Suprapubic skin (tissue), 4 donors: Measurements from ENCODE around the gene DSPP. TPM values are rescaled to one million over a fixed set of nuclear protein-coding genes. Genes with fewer than 3 reads are reported as not detected.

Experiments
- DNase-seq, 2 donors: peaks; one replicate each; pipeline ENCODE4 v3.0.0-alpha.2; 2019; ENCODE audit warnings: low spot score in 2 of 2
- H3K27ac ChIP-seq: fragments of 200-600 bp; sonication (generic); one replicate; pipeline ENCODE4 v1.5.1; 2019
- H3K27me3 ChIP-seq: fragments of 200-600 bp; sonication (generic); one replicate; pipeline ENCODE4 v1.5.1; 2019
- H3K36me3 ChIP-seq: fragments of 200-600 bp; sonication (generic); one replicate; pipeline ENCODE4 v1.5.1; 2019
- H3K4me1 ChIP-seq: fragments of 200-600 bp; sonication (generic); one replicate; pipeline ENCODE4 v1.5.1; 2019
- H3K4me3 ChIP-seq: fragments of 200-600 bp; sonication (generic); one replicate; pipeline ENCODE4 v1.5.1; 2019; ENCODE audit warnings: mild to moderate bottlenecking
- H3K9me3 ChIP-seq: fragments of 200-600 bp; sonication (generic); one replicate; pipeline ENCODE4 v1.5.1; 2019
- CTCF ChIP-seq, 2 donors: fragments of 200-600 bp in 1 of 2; fragments of 450-650 bp in 1 of 2; sonication (generic) in 1 of 2; IDR thresholded peaks; one replicate each; pipeline ENCODE4 v1.5.1; 2016 to 2019; ENCODE audit warnings: antibody characterized with exemption in 2 of 2, mild to moderate bottlenecking in 1 of 2, moderate library complexity in 1 of 2
- EP300 ChIP-seq: sonication (generic); formaldehyde crosslinking; IDR thresholded peaks from one replicate; pipeline ENCODE4 v1.6.1; 2017; ENCODE audit warnings: antibody characterized with exemption
- POLR2A ChIP-seq, 2 donors: fragments of 450-650 bp; IDR thresholded peaks; one replicate each; pipeline ENCODE4 v1.6.1; 2017; ENCODE audit warnings: antibody characterized with exemption in 2 of 2, mild to moderate bottlenecking in 2 of 2, moderate library complexity in 2 of 2
- POLR2AphosphoS5 ChIP-seq, 3 donors: sonication (generic); formaldehyde crosslinking; IDR thresholded peaks; one replicate each; pipeline ENCODE4 v1.6.1; 2017; ENCODE audit warnings: antibody characterized with exemption in 3 of 3
- WGBS: methylation state at CpG from one replicate; pipeline ENCODE4 v1.1.5; 2018; 5-methylcytosine and 5-hydroxymethylcytosine counted together
- total RNA-seq, 4 donors: library from RNA; depleted of rRNA; stranded (reverse); fragments of >200 nt; gene quantifications; one replicate each; pipeline ENCODE4 v1.1.0, GENCODE V29; 2016

The DSPP gene
- total RNA-seq, 4 donors from 2014 or later = not detected

- H3K4me3 ChIP-seq = no peak overlapping the region
- TF ChIP-seq POLR2A (IDR thresholded peaks at IDR 0.05) = no peak
- TF ChIP-seq EP300 = no peak
- TF ChIP-seq POLR2AphosphoS5 (IDR thresholded peaks at IDR 0.05) = no peak
- TF ChIP-seq CTCF (IDR thresholded peaks at IDR 0.05) = no peak
- H3K9me3 ChIP-seq = no peaks in the 10 kb centered on the region
- no peaks in the 10 kb centered on the region for H3K27me3 ChIP-seq
- no peak overlapping the region for H3K27ac ChIP-seq
- 98% methylated on average over 6 of the region's 6 CpGs for WGBS
- no peak for DNase-seq
- H3K36me3 ChIP-seq = no peaks in the 10 kb centered on the region
- no peaks in the 10 kb centered on the region for H3K4me1 ChIP-seq
Measured at GRCh38 chr4:87644286-87644685, 36.0 kb downstream of the DSPP start.

- Histone ChIP-seq H3K4me1 (no peaks in the 10 kb centered on the region), H3K27me3 (no peaks in the 10 kb centered on the region), H3K4me3 (no peak within 1 kb of the TSS), H3K27ac (no peak within 1 kb of the TSS), H3K36me3 (no peaks in the 10 kb centered on the region), H3K9me3 (no peaks in the 10 kb centered on the region)
- DNase-seq = no peak
- WGBS = 85% methylated on average over 3 of the region's 3 CpGs
- TF ChIP-seq POLR2AphosphoS5 (IDR thresholded peaks at IDR 0.05) = no peak
- no peak for TF ChIP-seq CTCF (IDR thresholded peaks at IDR 0.05)
- no peak for TF ChIP-seq EP300
- TF ChIP-seq POLR2A (IDR thresholded peaks at IDR 0.05) = no peak
Measured at GRCh38 chr4:87649980-87650379, 41.7 kb downstream of the DSPP start, which contains the start of gene DMP1. TSS of gene DMP1 (plus strand) at chr4:87650280. CDS start at chr4:87656493, 6,213 bp downstream.

DNA sequence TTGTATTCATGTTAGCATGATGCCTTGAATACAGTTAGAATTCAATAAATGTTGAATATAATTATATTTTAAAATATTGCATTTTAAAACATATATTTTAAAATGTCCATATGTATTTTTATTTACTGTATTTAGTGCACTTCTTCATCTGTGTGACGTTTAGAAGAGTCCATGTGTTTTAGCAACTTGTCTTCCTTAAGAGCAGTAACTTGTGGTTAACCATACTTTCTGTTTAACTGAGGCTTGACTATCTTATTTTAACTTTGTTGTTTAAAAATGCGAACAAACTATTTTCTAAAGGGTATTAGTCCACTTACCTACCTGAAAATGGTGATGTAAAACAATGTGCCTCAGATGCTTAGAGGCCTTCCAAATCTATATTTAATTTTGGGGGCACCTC is 42.6 kb downstream of the DSPP start:
- Histone ChIP-seq H3K4me3 (no peak overlapping the region), H3K9me3 (no peaks in the 10 kb centered on the region), H3K27ac (no peak overlapping the region), H3K27me3 (no peaks in the 10 kb centered on the region), H3K4me1 (no peaks in the 10 kb centered on the region), H3K36me3 (no peaks in the 10 kb centered on the region)
- 84% methylated on average over 2 of the region's 2 CpGs for WGBS
- TF ChIP-seq POLR2AphosphoS5 (IDR thresholded peaks at IDR 0.05) (no peak), CTCF (IDR thresholded peaks at IDR 0.05) (no peak), EP300 (no peak), POLR2A (IDR thresholded peaks at IDR 0.05) (no peak)
- DNase-seq = no peak

DNA sequence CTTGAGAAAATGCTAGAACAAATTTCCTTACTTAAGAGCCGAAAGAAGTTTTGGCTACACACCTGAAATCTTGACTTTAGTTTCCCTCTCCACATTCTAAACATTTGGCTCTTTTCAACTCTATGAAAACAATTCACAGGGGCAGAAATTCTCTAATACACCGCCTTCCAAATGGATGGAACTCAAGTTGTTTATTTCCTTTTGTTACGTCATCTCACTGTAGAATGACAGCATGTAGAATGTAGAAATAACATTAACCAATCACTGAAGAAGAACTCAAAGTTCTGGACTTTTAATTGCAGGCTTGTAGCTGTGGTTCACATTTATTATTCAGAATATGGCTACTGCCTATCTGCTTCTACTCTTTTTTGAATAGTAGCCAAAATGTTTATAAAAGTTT is 43.6 kb downstream of the DSPP start:
- WGBS = 84% methylated on average over 3 of the region's 3 CpGs
- H3K27me3 ChIP-seq = no peaks in the 10 kb centered on the region
- no peaks in the 10 kb centered on the region for H3K36me3 ChIP-seq
- H3K4me3 ChIP-seq = no peak overlapping the region
- no peaks in the 10 kb centered on the region for H3K9me3 ChIP-seq
- no peak overlapping the region for H3K27ac ChIP-seq
- H3K4me1 ChIP-seq = no peaks in the 10 kb centered on the region
- TF ChIP-seq POLR2AphosphoS5 (IDR thresholded peaks at IDR 0.05) = no peak
- no peak for TF ChIP-seq POLR2A (IDR thresholded peaks at IDR 0.05)
- TF ChIP-seq CTCF (IDR thresholded peaks at IDR 0.05) = no peak
- TF ChIP-seq EP300 = no peak
- DNase-seq = no peak

DNA sequence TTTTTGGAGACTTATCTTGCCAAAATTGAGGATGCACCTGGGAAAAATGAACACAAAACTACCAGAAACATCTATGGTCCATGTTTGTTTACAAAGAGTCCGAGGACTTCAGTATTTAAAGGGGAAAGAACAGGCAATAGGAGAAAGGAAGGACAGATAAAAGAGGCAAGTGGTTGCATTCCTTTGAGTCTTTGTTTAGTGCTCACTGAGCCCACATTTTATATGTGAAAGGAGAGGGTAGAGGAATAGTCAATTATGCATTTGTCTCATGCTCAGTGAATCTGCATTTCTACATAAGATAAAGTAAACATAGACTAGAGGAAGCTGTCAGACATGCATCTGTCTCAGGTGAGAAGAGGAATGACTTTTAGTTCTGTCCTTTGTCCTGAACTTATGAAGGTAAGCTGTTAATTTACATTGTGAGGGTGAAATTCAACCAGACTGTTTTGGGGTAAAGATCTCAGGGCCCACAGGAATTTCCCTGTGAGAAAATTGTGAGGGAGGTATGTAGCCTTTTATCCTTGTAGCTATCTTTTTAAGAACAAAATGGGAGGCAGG is 46.2 kb downstream of the DSPP start:
- TF ChIP-seq POLR2A (IDR thresholded peaks at IDR 0.05) (no peak), CTCF (IDR thresholded peaks at IDR 0.05) (no peak), POLR2AphosphoS5 (IDR thresholded peaks at IDR 0.05) (no peak), EP300 (no peak)
- H3K36me3 ChIP-seq = no peaks in the 10 kb centered on the region
- H3K4me3 ChIP-seq = no peak overlapping the region
- no peaks in the 10 kb centered on the region for H3K4me1 ChIP-seq
- no peaks in the 10 kb centered on the region for H3K27me3 ChIP-seq
- no peak overlapping the region for H3K27ac ChIP-seq
- 94% methylated on average over 1 of the region's 1 CpG for WGBS
- H3K9me3 ChIP-seq = no peaks in the 10 kb centered on the region
- DNase-seq = no peak
